HG03457 (cell line): Measurements from ENCODE around the gene KCNK15.

Experiments
- ATAC-seq: cut with Tn5 transposase; IDR thresholded peaks from one replicate; pipeline ENCODE4 v1.9.1; 2021; ENCODE audit warnings: moderate number of reproducible peaks; ENCODE audit not compliant: unreplicated experiment

The KCNK15 gene

DNA sequence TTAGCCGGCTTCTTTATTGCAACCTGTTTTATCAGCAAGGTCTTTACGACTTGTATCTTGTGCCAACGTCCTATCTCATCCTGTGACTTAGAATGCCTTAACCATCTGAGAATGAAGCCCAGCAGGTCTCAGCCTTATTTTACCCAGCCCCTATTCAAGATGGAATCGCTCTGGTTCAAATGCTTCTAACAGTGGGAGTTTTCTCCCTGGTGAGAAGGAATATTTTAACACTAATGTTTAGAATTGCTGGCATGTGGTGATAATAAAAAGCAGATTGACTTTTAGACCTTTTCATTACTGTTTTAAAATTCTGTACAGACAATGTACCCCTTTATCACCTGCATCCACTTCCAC is 9.9 kb upstream of the KCNK15 start:
- no peak for ATAC-seq

DNA sequence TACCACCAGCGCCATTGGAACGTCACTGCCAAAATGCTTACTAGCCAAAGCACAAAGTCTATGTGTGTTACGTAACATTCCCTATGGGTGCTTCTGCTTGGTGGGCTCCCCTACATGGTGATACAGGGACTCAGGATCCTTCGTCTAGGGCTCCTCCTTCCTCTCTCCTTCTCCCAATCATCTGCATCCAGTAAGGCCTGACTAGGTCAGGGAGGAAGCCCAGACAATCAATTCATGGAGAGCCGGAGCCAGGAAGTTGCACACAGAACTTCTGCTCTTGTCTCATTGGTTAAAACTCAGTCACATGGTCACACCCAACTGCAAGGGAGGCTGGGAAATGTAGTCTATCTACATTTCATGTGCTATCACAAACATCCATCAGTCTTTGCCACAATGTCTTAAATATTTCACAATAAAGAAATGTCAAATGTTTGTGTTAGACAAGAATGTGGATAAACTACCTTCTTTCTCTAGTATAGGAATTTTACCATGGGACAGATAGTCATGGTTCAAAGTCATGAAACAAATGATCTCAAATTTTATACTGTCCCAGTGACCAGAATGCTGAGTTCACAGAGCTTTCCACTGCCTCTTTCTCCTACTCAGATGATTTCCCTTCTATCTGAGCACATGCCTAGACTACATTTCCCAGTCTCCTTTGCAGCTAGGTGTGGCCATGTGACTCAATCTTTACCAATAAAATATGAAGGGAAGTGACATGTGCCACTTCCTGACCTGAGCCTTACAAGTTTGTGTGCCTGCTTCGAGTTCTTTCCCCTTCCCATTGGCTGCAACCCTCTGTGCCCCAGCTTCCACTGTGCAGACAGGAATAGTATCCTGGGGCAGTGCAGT is 9.3 kb upstream of the KCNK15 start:
- ATAC-seq, result no peak

DNA sequence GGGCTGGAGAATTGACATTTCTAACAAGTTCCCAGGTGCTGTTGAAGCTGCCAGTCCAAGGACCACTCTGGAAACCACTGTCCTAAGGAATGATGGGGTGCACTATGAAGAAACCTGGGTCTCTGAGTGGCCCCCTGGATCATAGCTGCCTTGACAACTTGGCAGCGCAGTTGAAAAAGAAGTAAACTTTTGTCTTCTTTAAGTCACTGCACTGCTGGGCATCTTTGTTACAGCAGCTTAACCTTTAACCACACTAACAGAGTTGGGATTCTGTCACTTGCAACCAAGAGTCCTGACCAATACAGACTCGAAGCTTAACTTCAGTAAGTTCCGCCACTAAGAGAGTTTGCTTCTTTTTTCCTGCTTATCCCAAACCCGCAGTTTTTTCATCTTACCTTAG is 8.5 kb upstream of the KCNK15 start:
- no peak for ATAC-seq

DNA sequence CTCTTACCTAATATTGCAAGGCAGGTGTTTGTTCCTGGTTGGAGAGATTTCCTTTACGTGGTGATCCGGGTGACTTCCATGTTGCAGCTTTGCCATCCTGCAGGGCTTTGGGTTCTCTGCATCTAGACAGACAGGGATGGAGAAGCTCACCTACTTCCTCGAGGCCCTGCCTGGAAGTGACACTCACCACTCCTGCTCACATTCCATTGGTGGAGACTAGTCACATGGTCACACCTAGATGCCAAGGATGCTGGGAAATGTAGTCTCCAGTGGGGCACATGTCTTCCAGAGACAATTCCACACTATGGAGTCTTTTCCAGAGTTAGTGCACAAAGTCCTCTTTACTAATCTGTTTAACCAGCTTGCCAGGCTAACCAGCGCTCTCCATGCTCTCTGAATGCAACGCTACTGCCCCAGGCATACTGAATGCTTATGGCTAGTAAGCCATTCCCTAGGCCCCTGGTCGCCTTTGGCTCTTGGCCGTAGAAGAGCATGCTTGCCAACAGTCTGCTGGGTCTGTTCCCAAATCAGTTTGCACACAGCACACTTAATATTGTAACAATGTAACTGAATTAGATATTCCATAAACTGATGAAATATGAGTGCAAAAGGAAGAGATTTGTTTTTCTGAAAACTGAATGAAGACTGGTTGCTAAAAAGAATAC is 6.7 kb upstream of the KCNK15 start:
- no peak for ATAC-seq

DNA sequence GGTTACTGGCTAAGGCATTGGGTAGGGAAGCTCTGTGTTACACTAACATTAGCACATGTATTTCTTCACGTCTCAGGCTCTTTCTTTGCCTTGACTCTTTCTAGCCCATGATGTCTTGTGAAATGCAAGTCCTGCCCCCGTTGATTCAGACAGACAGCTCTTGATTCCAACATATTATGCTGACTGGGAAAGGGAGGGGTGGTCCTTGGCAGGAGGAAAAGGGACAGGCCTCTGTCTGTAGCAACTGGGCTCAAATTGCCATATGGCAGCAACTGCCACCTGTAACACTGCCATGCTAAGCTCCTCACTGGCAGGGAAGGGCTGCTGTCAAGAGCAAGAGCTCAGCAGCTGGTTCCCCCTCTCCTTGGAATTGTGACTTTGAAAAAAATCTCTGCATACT is 5.7 kb upstream of the KCNK15 start:
- no peak for ATAC-seq

DNA sequence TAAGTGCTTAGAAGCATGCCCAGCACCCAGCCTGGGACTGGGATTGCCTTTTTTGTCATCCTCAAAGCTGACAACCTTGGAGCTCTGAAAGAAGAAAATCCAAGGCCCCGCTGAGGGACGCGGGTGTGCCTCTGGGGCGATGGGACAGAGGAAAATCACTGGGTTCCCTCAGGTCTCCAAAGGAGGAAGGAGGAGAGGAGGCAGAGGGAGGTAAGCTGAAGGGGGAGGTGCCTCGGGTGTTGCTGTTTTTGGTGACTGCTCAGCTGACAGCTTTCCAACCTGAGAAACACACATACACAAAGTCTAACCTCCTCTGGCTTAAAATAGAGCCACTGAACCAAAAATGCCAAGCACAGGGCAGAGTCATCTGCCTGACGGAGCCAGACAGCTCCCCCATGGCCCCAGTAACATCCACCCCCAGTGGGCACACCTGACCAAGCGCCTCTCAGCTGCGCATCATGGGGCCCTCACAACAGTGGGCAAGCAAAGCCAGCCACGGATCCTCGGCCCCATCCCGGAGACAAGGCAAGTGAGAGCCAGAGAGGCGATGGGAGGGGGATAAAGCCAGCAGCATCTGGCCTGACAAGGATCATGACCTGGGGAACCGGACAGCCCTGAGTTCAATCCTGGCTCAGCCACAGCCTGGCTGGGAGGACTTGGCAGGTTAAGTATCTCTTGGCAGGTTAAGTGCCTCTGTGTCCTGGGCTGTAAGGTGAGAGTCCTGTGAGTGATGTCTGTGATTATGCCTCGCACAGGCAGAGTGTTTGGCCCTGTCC is 3.2 kb upstream of the KCNK15 start:
- no peak for ATAC-seq

DNA sequence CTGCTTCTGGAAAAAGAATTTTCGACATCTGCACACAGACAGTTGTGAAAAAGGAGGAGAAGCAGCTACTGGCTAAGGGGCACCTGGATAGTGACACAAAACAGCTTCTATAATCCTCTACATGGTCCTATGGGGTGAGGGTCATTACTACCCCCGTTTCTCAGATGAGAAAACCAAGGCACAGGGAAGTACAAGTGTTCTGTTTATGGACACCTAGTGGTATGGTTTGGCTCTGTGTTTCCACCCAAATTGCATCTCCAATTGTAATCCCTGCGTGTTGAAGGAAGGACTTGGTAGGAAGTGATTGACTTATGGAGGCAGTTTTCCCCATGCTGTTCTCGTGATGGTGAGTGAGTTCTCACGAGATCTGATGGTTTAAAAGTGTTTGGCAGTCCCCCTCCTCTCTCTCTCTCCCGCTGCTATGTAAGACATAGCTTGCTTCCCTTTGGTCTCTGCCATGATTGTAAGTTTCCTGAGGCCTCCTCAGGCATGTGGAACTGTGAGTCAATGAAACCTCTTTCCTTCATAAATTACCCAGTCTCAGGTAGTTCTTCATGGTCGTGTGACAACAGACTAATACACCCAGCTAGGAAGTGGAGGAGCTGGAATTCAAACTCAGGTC is 2.5 kb upstream of the KCNK15 start:
- no peak for ATAC-seq

DNA sequence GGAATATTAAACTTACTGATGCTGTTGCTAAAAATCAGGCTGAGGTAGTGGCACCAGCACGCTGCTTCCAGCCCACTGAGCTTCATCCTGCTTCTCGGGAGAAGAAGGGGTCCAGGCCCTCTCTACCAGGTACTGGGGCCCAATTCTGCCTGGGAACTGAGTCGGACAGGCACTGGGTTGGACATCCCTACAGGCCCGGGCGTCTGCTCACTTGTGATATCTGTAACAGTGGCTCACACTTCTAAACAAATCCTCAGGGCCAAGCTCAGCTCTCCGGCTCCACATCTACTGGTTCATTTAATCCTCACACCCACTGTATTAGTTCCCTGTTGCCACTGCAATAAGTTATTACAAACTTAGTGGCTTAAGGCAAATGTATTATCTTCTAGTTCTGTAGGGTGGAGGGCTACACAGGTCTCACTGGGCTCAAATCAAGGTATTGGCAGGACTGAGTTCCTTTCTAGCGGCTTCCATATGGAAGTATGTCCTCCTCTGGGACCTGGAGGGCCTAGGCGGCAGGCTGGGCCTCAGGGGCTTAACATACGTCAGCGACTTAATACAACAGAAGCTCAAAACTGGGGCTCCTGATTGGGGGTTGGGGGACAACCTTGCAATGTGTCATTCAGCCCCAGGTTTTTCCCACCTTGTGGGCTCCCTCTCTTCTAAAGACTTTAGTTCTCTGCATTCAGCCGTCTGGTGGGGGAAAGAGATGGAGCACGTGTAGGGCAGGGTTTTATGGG is 1.6 kb upstream of the KCNK15 start:
- ATAC-seq, result no peak

DNA sequence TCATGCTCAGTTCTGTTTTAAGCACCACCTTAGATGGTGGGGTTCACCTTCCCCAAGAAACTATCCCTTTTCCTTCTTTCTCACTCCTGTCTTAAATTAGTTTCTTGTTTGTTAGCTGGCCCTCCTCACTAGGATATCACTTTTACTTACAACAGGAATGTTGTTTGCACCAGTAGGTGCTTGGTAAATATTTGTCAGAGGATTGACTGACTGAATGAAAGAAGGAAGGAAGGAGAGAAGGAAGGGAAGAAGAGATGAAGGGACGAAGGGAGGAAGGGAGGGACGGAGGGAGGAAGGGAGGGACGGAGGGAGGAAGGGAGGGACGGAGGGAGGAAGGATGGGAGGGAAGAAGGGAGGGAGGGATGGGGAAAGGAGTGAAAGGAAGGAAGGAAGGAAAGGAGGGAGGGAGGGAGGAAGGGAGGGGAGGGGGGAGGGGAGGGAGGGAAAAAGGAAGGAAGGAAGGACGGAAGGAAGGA is 505 bp upstream of the KCNK15 start:
- no peak for ATAC-seq

DNA sequence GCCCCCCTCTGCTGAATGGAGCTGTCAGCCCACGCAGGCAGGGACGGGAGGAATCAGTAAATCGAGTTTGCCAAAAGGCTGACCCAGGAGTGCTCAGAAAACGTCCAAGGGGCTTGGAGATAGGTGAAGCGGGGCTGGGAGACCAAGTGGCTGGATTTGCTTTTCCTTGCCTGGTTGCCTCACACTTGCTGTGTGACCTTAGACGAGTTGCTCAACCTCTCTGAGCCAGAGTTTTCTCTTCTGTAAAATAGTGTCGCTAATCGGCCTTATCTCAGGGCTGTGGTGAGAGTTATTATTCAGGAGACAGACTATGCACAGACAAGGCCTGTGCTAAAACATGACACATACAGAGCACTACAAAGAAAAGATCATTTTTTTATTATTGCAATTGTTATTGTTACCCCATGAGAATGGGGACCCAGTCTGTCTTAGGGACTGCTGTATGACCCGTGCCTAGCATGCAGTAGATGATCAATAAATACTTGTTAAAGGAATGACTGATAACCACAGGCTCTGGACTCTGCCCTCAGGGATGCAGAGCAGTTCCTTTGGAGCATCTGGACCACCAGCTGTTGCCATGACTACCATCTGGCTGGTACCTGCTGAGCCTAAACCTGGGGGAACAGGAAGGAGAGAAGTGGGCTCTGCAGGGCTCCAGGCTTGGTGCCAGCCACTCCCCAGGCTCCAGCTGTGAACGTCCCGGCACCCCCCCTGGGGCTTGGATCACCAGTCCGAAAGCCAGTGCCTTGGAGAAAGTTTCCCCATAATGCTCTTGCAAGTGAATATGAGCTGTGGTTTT is 901 bp downstream of the KCNK15 start:
- ATAC-seq, result no peak

DNA sequence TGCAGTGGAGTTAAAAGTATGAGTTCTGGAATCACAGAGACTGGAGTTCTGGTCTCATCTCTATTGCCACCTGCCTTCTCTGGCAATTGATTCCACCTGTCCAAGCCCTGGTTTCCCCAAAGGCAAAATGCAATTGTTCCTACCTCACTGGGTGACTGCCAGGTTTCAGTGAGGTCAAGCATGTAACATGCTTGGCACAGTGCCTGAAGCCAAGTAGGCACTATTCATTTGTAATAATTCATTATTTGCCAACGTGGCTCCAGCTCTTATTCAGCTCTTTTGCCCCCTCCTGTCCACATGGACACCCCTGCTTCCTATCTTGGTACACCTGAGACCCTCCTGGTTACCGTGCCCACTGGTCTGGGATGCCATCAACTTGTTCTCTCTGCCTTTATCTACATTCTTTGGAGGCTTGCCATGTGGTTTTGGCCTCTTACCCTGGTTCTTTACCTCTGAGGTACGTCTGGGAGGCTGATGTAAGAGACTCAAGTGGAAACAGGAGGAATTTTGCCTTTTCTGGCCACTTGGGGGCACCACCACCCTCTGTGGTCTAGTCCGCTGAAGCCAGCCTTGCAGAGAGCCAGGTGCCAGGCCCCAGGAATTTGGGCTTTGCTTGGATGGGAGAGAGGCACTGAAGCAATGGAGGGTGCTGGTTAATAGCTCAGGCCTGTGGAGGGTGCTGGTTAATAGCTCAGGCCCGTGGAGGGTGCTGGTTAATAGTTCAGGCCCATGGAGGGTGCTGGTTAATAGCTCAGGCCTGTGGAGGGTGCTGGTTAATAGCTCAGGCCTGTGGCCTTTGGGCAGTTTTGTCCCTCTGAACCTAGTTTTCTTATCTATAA is 1.7 kb downstream of the KCNK15 start:
- ATAC-seq, result no peak

DNA sequence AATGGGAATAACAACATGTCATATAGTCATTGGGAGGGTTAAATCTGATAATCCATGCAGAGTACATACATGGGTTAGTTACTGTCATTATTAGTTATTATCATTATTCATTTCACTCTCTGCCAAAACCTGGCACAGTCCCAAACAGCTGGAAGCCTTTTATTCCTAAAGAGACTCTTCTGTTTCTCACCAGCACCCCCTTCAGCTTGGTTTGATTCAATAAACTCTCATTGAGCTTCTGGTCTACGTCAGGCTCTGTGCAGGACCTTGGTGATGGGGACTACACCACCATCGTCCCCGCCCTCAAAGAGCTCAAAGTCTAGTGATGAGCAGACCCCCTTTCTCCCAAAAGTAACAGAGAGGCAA is 2.3 kb downstream of the KCNK15 start:
- ATAC-seq, result no peak

DNA sequence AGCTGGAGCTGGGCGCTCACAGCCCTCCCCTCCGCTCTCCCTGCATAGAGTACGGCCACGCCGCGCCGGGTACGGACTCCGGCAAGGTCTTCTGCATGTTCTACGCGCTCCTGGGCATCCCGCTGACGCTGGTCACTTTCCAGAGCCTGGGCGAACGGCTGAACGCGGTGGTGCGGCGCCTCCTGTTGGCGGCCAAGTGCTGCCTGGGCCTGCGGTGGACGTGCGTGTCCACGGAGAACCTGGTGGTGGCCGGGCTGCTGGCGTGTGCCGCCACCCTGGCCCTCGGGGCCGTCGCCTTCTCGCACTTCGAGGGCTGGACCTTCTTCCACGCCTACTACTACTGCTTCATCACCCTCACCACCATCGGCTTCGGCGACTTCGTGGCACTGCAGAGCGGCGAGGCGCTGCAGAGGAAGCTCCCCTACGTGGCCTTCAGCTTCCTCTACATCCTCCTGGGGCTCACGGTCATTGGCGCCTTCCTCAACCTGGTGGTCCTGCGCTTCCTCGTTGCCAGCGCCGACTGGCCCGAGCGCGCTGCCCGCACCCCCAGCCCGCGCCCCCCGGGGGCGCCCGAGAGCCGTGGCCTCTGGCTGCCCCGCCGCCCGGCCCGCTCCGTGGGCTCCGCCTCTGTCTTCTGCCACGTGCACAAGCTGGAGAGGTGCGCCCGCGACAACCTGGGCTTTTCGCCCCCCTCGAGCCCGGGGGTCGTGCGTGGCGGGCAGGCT is 4.6 kb downstream of the KCNK15 start:
- no peak for ATAC-seq

DNA sequence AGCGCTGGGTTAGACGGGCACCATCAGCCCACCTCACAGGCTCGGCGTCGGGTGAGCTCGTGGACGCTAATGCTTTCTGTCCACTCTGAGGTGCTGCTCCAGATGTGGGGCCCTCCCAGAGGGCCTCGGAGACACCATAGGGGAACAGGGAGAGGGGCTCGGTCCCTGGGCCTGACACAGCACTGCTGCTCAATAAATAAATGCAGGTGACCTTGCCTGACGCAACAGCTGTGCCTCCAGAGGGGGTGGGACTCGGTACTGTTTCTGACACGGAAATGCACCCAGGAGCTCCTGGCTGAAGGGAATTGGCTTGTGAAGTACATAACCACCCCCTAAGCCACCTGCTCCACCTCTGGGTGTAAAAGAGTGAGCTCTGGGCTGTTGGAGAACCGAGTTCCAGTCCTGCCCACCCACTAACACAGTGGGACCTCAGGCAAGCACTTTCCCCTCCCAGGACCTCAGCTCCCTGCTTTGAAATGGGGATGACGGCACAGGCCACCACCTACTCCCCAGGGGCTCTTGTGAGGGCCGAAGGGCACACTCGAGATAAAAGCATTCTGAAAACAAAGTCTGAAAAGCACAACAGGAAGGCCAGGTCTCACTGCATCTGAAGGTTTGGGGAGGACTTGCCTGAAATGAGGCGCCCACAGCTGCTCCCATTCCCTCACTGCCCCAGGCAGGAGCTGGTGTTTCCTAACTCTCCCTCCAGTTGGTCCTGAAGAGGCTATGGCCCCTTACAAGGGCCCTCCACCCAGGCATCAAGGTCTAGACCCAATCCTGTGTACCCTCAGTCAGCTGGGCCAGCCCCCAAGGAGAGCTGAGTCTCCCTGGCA is 6.7 kb downstream of the KCNK15 start:
- no peak for ATAC-seq

DNA sequence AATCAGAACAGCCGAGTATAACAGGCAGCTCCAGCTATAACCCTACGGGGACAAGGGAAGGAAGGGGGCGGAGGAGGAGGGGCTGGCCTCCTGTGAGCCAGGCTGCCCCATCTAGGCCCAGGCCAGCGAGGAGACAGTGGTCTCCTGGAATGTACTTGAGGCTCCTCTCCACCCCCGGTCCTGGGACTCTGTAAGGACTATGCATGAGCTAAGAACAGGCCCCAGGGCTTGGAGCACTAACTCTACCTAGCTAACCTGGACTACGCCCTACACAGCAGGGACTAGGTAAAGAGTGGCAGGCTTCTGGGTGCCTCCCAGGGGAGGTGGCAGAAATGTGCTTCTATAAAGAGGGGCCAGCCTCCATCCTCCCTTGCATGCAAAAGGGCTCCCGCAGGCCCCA is 8.9 kb downstream of the KCNK15 start:
- no peak for ATAC-seq

DNA sequence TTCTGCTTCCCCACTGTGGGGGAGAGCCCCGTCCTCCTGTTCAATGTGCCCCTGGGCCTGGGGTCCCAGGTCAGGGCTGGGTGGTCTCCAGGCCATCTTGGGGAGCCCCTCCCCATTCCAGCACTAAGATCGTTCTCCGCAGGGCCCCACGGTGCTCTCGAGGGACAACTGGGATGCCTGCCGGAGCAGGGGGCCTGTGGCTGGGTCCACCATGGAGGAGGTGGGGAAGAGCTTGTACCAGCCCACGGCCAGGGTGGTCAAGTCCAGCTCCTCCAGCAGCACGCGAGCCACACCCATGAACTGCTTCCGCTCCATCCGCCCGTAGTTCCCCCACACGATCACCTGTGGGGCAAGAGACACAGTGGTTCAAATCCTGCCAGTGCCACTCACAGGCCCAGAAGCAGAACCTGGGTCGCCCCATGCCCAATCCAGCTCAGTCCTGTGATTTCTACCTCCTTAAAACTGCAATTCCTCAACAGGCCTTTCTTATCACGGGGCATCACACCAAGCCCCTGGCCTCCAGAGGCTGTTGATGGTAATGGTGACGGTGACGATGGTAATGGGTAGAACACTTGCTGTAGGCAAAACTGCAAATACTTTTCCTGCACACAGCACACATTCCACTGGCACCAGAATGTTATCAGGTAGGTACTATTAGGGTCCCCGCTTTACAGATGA is 10.5 kb downstream of the KCNK15 start:
- no peak for ATAC-seq

DNA sequence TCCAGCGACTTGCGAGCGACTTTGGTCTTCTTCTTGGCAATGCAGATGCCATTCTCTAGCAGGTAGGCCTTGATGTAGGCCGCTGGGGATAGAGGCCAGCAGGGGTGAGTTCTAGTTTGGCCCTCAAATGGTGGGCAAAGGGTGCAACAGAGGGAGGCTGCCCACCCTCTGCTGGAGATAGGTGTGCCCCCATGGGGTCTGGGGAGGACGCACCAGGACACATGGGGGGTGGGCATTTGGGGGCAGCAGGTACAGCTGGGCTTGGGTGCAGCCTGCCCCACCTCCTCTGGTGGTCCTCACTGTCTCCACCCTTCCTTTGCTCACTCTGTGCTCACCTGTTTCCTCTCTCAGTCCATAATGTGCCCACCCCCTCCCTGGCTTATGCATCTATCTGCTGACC is 11.3 kb downstream of the KCNK15 start:
- no peak for ATAC-seq
